ENCODE measurements around the gene STAC2.
"Not testable (repeated sequence)": the region's sequence is repeated elsewhere in the genome, so short reads cannot be mapped to it uniquely, and the experiment has no call there.

DNA sequence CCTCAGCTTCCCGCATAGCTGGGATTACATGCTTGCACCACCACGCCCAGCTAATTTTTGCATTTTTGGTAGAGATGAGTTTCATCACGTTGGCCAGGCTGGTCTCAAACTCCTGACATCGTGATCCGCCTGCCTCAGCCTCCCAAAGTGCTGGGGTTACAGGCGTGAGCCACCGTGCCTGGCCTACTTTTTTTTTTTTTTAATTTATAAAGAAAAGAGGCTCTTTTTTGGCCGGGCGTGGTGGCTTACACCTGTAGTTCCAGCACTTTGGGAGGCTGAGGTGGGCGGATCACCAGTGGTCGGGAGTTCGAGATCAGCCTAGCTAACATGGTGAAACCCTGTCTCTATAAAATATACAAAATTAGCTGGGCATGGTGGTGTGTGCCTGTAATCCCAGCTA lies 24.3 kb upstream of the STAC2 start:
- not testable (repeated sequence) for TF ChIP-seq RCOR1 (IDR thresholded peaks at IDR 0.05; ENCODE audit: low read depth, low read length); ZC3H11A (IDR thresholded peaks at IDR 0.05); ESRRA (IDR thresholded peaks at IDR 0.05; ENCODE audit: borderline replicate concordance, low read length); EP300 (IDR thresholded peaks at IDR 0.05); POLR2A (IDR thresholded peaks at IDR 0.05; ENCODE audit: low read length); REST (IDR thresholded peaks at IDR 0.05); POLR2AphosphoS2 (conservative IDR thresholded peaks at IDR 0.05; ENCODE audit: low read length); USF2 (IDR thresholded peaks at IDR 0.05); RFX5 (IDR thresholded peaks at IDR 0.05); RAD21 (conservative IDR thresholded peaks at IDR 0.05 in 1 of 2, IDR thresholded peaks at IDR 0.05 in 1 of 2); CHD4 (IDR thresholded peaks at IDR 0.05; ENCODE audit: borderline replicate concordance)
- TF ChIP-seq, protein P1, sequence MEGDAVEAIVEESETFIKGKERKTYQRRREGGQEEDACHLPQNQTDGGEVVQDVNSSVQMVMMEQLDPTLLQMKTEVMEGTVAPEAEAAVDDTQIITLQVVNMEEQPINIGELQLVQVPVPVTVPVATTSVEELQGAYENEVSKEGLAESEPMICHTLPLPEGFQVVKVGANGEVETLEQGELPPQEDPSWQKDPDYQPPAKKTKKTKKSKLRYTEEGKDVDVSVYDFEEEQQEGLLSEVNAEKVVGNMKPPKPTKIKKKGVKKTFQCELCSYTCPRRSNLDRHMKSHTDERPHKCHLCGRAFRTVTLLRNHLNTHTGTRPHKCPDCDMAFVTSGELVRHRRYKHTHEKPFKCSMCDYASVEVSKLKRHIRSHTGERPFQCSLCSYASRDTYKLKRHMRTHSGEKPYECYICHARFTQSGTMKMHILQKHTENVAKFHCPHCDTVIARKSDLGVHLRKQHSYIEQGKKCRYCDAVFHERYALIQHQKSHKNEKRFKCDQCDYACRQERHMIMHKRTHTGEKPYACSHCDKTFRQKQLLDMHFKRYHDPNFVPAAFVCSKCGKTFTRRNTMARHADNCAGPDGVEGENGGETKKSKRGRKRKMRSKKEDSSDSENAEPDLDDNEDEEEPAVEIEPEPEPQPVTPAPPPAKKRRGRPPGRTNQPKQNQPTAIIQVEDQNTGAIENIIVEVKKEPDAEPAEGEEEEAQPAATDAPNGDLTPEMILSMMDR (IDR thresholded peaks at IDR 0.05) = not testable (repeated sequence)
- TF ChIP-seq, protein P2, sequence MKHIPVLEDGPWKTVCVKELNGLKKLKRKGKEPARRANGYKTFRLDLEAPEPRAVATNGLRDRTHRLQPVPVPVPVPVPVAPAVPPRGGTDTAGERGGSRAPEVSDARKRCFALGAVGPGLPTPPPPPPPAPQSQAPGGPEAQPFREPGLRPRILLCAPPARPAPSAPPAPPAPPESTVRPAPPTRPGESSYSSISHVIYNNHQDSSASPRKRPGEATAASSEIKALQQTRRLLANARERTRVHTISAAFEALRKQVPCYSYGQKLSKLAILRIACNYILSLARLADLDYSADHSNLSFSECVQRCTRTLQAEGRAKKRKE (CRISPR knock-in tag; IDR thresholded peaks at IDR 0.05; ENCODE audit: low read depth) = not testable (repeated sequence)
- TF ChIP-seq, protein P3, sequence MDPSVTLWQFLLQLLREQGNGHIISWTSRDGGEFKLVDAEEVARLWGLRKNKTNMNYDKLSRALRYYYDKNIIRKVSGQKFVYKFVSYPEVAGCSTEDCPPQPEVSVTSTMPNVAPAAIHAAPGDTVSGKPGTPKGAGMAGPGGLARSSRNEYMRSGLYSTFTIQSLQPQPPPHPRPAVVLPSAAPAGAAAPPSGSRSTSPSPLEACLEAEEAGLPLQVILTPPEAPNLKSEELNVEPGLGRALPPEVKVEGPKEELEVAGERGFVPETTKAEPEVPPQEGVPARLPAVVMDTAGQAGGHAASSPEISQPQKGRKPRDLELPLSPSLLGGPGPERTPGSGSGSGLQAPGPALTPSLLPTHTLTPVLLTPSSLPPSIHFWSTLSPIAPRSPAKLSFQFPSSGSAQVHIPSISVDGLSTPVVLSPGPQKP (IDR thresholded peaks at IDR 0.05; ENCODE audit: low read depth, low read length) = not testable (repeated sequence)

Measured in A549 (cell line).